ENCODE measurements around the gene TMEM164. TPM values are rescaled to one million over a fixed set of nuclear protein-coding genes. Genes with fewer than 3 reads are reported as not detected.

Gene TMEM164
- total RNA-seq, 1 donor from 2014 or later = 14.2 TPM

- TF ChIP-seq CTCF (IDR thresholded peaks at IDR 0.05; ENCODE audit: insufficient read depth, low read length, poor library complexity, severe bottlenecking) = no peak
- H3K36me3 ChIP-seq (ENCODE audit: control insufficient read depth, insufficient read depth, low read length) = no peaks in the 10 kb centered on the region
These were observed 101.2 kb downstream of the TMEM164 start for GRCh38 chrX:110104078-110104477.

GRCh38 chrX:110108381-110108821, 105.5 kb downstream of the TMEM164 start:
- no peak for TF ChIP-seq CTCF (IDR thresholded peaks at IDR 0.05; ENCODE audit: insufficient read depth, low read length, poor library complexity, severe bottlenecking)
- H3K4me3 ChIP-seq (ENCODE audit: low read depth, low read length) = no peak overlapping the region
- no peaks in the 10 kb centered on the region for H3K27me3 ChIP-seq (ENCODE audit: control insufficient read depth, insufficient read depth, low read length)
- H3K36me3 ChIP-seq (ENCODE audit: control insufficient read depth, insufficient read depth, low read length) = no peaks in the 10 kb centered on the region
- DNase-seq (ENCODE audit: low read depth) = no peak

More at GRCh38 chrX:110104078-110104477, 101.2 kb downstream of the TMEM164 start:
- H3K27me3 ChIP-seq (ENCODE audit: control insufficient read depth, insufficient read depth, low read length) = no peaks in the 10 kb centered on the region
- DNase-seq (ENCODE audit: low read depth) = no peak
- no peak overlapping the region for H3K4me3 ChIP-seq (ENCODE audit: low read depth, low read length)

GRCh38 chrX:110114260-110114776, 111.4 kb downstream of the TMEM164 start:
- Histone ChIP-seq H3K27me3 (ENCODE audit: control insufficient read depth, insufficient read depth, low read length) (peaks cover 2% of the 10 kb centered on the region), H3K36me3 (ENCODE audit: control insufficient read depth, insufficient read depth, low read length) (no peaks in the 10 kb centered on the region), H3K4me3 (ENCODE audit: low read depth, low read length) (no peak overlapping the region)
- no peak for DNase-seq (ENCODE audit: low read depth)
- no peak for TF ChIP-seq CTCF (IDR thresholded peaks at IDR 0.05; ENCODE audit: insufficient read depth, low read length, poor library complexity, severe bottlenecking)

- no peak for DNase-seq (ENCODE audit: low read depth)
- no peak for TF ChIP-seq CTCF (IDR thresholded peaks at IDR 0.05; ENCODE audit: insufficient read depth, low read length, poor library complexity, severe bottlenecking)
- Histone ChIP-seq H3K27me3 (ENCODE audit: control insufficient read depth, insufficient read depth, low read length) (peaks cover 2% of the 10 kb centered on the region), H3K4me3 (ENCODE audit: low read depth, low read length) (no peak overlapping the region), H3K36me3 (ENCODE audit: control insufficient read depth, insufficient read depth, low read length) (no peaks in the 10 kb centered on the region)
These were observed 113.4 kb downstream of the TMEM164 start for GRCh38 chrX:110116066-110116980.

- H3K4me3 ChIP-seq (ENCODE audit: low read depth, low read length) = no peak overlapping the region
- no peak for TF ChIP-seq CTCF (IDR thresholded peaks at IDR 0.05; ENCODE audit: insufficient read depth, low read length, poor library complexity, severe bottlenecking)
- H3K36me3 ChIP-seq (ENCODE audit: control insufficient read depth, insufficient read depth, low read length) = no peaks in the 10 kb centered on the region
- peaks cover 2% of the 10 kb centered on the region for H3K27me3 ChIP-seq (ENCODE audit: control insufficient read depth, insufficient read depth, low read length)
- no peak for DNase-seq (ENCODE audit: low read depth)
These were observed 115.6 kb downstream of the TMEM164 start for GRCh38 chrX:110118530-110118929.
